ENCODE measurements around the gene RIN3.
A peak's percentile ranks its signal among the peaks of the same experiment; 100 is the strongest.

RIN3 gene

GRCh38 chr14:92575061-92575747 lies 61.6 kb downstream of the RIN3 start:
- H3K4me3 ChIP-seq (ENCODE audit: control insufficient read depth, low read depth, low read length) = no peak overlapping the region
- DNase-seq (ENCODE audit: low read depth) = no peak
- no peak for TF ChIP-seq CTCF (conservative IDR thresholded peaks at IDR 0.05; ENCODE audit: control insufficient read depth, insufficient read depth, low read depth, low read length)

DNA sequence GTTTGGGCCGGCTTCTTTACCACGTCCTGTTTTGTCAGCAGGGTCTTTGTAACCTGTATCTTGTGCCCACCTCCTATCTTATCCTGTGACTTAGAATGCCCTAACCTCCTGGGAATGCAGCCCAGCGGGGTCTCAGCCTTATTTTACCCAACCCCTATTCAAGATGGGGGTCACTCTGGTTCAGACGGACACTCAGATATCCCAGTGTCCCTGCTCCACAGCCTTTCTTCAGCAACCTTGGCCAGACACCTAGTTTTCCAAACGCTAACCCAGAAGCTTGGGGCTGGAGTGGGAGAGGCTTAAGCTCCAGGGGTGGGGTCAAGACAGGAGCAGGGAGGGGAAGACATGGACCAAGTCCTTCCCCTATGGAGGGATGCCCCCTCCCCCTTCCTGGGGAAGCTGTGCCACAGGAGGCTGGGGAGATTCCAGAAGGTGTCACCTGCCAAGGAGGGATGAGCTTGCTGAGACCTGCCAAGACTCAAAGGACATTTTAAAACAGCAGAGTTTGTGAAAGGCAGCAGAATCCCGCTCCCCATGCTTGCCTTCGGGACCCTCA lies 62.2 kb downstream of the RIN3 start:
- TF ChIP-seq CTCF (conservative IDR thresholded peaks at IDR 0.05; ENCODE audit: control insufficient read depth, insufficient read depth, low read depth, low read length) = no peak
- no peak overlapping the region for H3K4me3 ChIP-seq (ENCODE audit: control insufficient read depth, low read depth, low read length)
- no peak for DNase-seq (ENCODE audit: low read depth)

DNA sequence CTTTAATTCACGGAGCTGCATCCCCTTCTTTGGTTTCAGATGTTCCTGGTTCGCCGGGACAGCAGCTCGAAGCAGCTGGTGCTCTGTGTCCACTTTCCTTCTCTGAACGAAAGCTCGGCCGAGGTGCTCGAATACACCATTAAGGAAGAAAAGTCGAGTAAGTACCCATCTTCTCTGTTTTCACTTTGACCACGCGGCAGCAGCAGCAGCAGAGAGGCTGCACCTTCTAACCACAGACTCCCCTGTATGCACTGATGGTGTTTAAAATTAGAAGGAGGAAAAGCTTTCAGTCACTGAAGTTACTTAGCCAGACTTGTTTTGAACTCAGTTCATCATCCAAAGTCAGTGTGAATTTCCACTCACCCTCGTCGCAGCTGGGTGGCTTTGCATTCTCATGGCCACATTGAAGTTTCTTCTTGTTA lies 63.8 kb downstream of the RIN3 start:
- H3K4me3 ChIP-seq (ENCODE audit: control insufficient read depth, low read depth, low read length) = no peak overlapping the region
- no peak for TF ChIP-seq CTCF (conservative IDR thresholded peaks at IDR 0.05; ENCODE audit: control insufficient read depth, insufficient read depth, low read depth, low read length)
- DNase-seq (ENCODE audit: low read depth) = no peak

DNA sequence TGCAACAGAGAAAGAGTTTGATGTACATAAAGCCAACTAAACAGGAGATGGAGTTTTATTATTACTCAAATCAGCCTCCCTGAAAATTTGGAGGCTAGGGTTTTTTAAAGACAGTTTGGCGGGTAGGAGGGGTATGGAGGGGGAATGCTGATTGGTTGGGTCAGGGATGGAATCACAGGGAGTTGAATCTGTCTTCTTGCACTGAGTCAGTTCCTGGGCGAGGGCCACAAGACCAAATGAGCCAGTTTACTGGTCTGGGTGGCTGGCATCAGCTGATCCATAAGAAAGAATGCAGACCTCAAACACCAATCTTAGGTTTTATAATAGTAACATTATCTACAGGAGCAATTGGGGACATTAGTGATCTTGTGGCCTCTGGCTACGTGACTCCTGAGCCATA lies 64.9 kb downstream of the RIN3 start:
- peak; percentile 72 for DNase-seq (ENCODE audit: low read depth)
- no peak for TF ChIP-seq CTCF (conservative IDR thresholded peaks at IDR 0.05; ENCODE audit: control insufficient read depth, insufficient read depth, low read depth, low read length)
- H3K4me3 ChIP-seq (ENCODE audit: control insufficient read depth, low read depth, low read length) = no peak overlapping the region

DNA sequence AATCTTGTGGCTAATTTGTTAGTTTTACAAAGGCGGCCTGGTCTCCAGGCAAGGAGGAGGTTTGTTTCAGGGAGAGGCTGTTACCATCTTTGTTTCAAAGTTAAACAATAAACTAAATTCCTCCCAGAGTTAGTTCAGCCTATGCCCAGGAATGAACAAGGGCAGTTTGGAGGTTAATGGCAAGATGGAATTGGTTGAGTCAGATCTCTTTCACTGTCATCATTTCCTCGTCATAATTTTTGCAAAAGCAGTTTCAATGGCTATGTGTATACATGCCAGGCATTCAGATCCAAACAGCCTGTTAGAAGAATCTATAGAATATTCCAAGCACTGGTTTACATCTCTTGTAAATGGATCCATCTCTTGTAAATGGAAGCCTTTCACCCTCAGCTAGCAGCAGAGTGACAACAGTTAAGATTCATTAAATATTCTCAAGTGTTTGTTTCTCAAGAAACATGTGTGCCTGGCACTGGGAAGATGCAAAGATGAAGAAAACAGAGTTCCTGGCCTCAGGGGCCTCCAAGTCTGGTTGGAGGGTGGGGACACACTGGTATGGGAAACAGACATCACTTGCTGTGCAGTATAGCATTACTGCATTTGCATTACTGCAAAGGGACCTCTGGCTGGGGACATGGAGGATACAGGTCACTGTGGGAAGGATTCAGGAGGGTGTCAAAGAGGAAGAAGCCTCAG lies 65.8 kb downstream of the RIN3 start:
- DNase-seq (ENCODE audit: low read depth) = no peak
- no peak for TF ChIP-seq CTCF (conservative IDR thresholded peaks at IDR 0.05; ENCODE audit: control insufficient read depth, insufficient read depth, low read depth, low read length)
- H3K4me3 ChIP-seq (ENCODE audit: control insufficient read depth, low read depth, low read length) = no peak overlapping the region

GRCh38 chr14:92581206-92581605 lies 67.6 kb downstream of the RIN3 start:
- DNase-seq (ENCODE audit: low read depth) = no peak
- no peak overlapping the region for H3K4me3 ChIP-seq (ENCODE audit: control insufficient read depth, low read depth, low read length)
- TF ChIP-seq CTCF (conservative IDR thresholded peaks at IDR 0.05; ENCODE audit: control insufficient read depth, insufficient read depth, low read depth, low read length) = no peak

Data from fibroblast of mammary gland (primary cell).